Nephron (organoid): Measurements from ENCODE around the gene PLA2G1B.
A peak's percentile ranks its signal among the peaks of the same experiment; 100 is the strongest.

ENCODE experiments used
- H3K27ac Mint-ChIP-seq, 3 experiments: 2 replicates each; pipeline ENCODE4 v1.8.0; 2020; ENCODE audit warnings: mixed read lengths in 3 of 3, mild to moderate bottlenecking in 2 of 3, moderate library complexity in 1 of 3
- H3K27me3 Mint-ChIP-seq: 2 replicates; pipeline ENCODE4 v1.8.0; 2021; ENCODE audit warnings: low read depth, mild to moderate bottlenecking, moderate library complexity, mixed read lengths
- H3K36me3 Mint-ChIP-seq: 2 replicates; pipeline ENCODE4 v1.8.0; 2020; ENCODE audit warnings: low read depth, mixed read lengths
- H3K4me1 Mint-ChIP-seq: 2 replicates; pipeline ENCODE4 v1.8.0; 2020; ENCODE audit warnings: mixed read lengths
- H3K4me3 Mint-ChIP-seq, 3 experiments: 2 replicates each; pipeline ENCODE4 v1.8.0; 2020; ENCODE audit warnings: mild to moderate bottlenecking in 3 of 3, mixed read lengths in 3 of 3, moderate library complexity in 2 of 3
- H3K9me3 Mint-ChIP-seq: 2 replicates; pipeline ENCODE4 v1.8.0; 2020; ENCODE audit warnings: mixed read lengths
- CTCF ChIP-seq, 3 experiments: fragments of 200-600 bp; sonication (generic); IDR thresholded peaks; one replicate each; pipeline ENCODE4 v1.5.0; 2021; ENCODE audit warnings: antibody characterized with exemption in 3 of 3; ENCODE audit not compliant: unreplicated experiment in 3 of 3

The PLA2G1B gene

GRCh38 chr12:120332041-120332440, 4.5 kb upstream of the PLA2G1B start:
- Mint-ChIP-seq H3K4me1 (no peaks in the 10 kb centered on the region), H3K9me3 (peaks cover 12% of the 10 kb centered on the region), H3K4me3 (no peak overlapping the region), H3K27ac (no peak overlapping the region), H3K36me3 (no peaks in the 10 kb centered on the region), H3K27me3 (peaks cover 9% of the 10 kb centered on the region)
- no peak for TF ChIP-seq CTCF (IDR thresholded peaks at IDR 0.05; ENCODE audit: unreplicated experiment in 3 of 3)

GRCh38 chr12:120331390-120331789, 3.8 kb upstream of the PLA2G1B start:
- H3K27me3 Mint-ChIP-seq, result peaks cover 9% of the 10 kb centered on the region
- no peaks in the 10 kb centered on the region for H3K36me3 Mint-ChIP-seq
- H3K4me3 Mint-ChIP-seq, result no peak overlapping the region
- peaks cover 8% of the 10 kb centered on the region for H3K9me3 Mint-ChIP-seq
- H3K4me1 Mint-ChIP-seq, result no peaks in the 10 kb centered on the region
- no peak for TF ChIP-seq CTCF (IDR thresholded peaks at IDR 0.05; ENCODE audit: unreplicated experiment in 3 of 3)
- no peak overlapping the region for H3K27ac Mint-ChIP-seq

GRCh38 chr12:120328228-120328627, 649 bp upstream of the PLA2G1B start:
- Mint-ChIP-seq H3K9me3 (no peaks in the 10 kb centered on the region), H3K27me3 (peaks cover 15% of the 10 kb centered on the region), H3K4me1 (peaks cover 5% of the 10 kb centered on the region), H3K36me3 (no peaks in the 10 kb centered on the region), H3K27ac (no peak overlapping the region), H3K4me3 (no peak overlapping the region)
- TF ChIP-seq CTCF (IDR thresholded peaks at IDR 0.05; ENCODE audit: unreplicated experiment in 3 of 3), result no peak

GRCh38 chr12:120324841-120325417, 2.6 kb downstream of the PLA2G1B start:
- H3K27me3 Mint-ChIP-seq, result peaks cover 30% of the 10 kb centered on the region

GRCh38 chr12:120323772-120324171, 3.8 kb downstream of the PLA2G1B start:
- H3K9me3 Mint-ChIP-seq, result no peaks in the 10 kb centered on the region
- H3K4me1 Mint-ChIP-seq, result peaks cover 5% of the 10 kb centered on the region
- no peaks in the 10 kb centered on the region for H3K36me3 Mint-ChIP-seq
- peak overlapping the region; percentile 3 to 27 (median 12) for H3K4me3 Mint-ChIP-seq
- H3K27ac Mint-ChIP-seq, result no peak overlapping the region
- H3K27me3 Mint-ChIP-seq, result peaks cover 25% of the 10 kb centered on the region
- no peak for TF ChIP-seq CTCF (IDR thresholded peaks at IDR 0.05; ENCODE audit: unreplicated experiment in 3 of 3)

More at GRCh38 chr12:120324841-120325417, 2.6 kb downstream of the PLA2G1B start:
- peaks cover 5% of the 10 kb centered on the region for H3K4me1 Mint-ChIP-seq
- H3K36me3 Mint-ChIP-seq, result no peaks in the 10 kb centered on the region
- no peak for TF ChIP-seq CTCF (IDR thresholded peaks at IDR 0.05; ENCODE audit: unreplicated experiment in 3 of 3)
- H3K27ac Mint-ChIP-seq, result no peak overlapping the region
- H3K9me3 Mint-ChIP-seq, result no peaks in the 10 kb centered on the region
- H3K4me3 Mint-ChIP-seq, result peak overlapping the region in 2 of 3 experiments; percentile 26 to 93
